SHP77 (cell line): ENCODE data around the gene LRMDA.

Experiments
- DNase-seq, 2 experiments: peaks; one replicate each; lab custom pipeline; 2025; lab: John Stamatoyannopoulos, UW

LRMDA gene

GRCh38 chr10:76201962-76202361 lies 770.5 kb downstream of the LRMDA start:
- DNase-seq = no peak

- DNase-seq = no peak
Observed at GRCh38 chr10:76202777-76203176, 771.4 kb downstream of the LRMDA start.

GRCh38 chr10:76205361-76205760 lies 773.9 kb downstream of the LRMDA start:
- DNase-seq = no peak

- DNase-seq = no peak
Observed at GRCh38 chr10:76206797-76207352, 775.5 kb downstream of the LRMDA start.

- DNase-seq = no peak
Observed at GRCh38 chr10:76209135-76209534, 777.7 kb downstream of the LRMDA start.

GRCh38 chr10:76210211-76210610 lies 778.8 kb downstream of the LRMDA start:
- no peak for DNase-seq

GRCh38 chr10:76211691-76212090 lies 780.3 kb downstream of the LRMDA start:
- DNase-seq = no peak

- no peak for DNase-seq
Observed at GRCh38 chr10:76213876-76214275, 782.5 kb downstream of the LRMDA start.

GRCh38 chr10:76218035-76218434 lies 786.6 kb downstream of the LRMDA start:
- DNase-seq = no peak

- no peak for DNase-seq
Observed at GRCh38 chr10:76229341-76229740, 797.9 kb downstream of the LRMDA start.

- DNase-seq = no peak
Observed at GRCh38 chr10:76230921-76231285, 799.5 kb downstream of the LRMDA start.

- no peak for DNase-seq
Observed at GRCh38 chr10:76231286-76231934, 800.0 kb downstream of the LRMDA start.

GRCh38 chr10:76234499-76235226 lies 803.2 kb downstream of the LRMDA start:
- no peak for DNase-seq

- no peak for DNase-seq
Observed at GRCh38 chr10:76236356-76236755, 804.9 kb downstream of the LRMDA start.

GRCh38 chr10:76242956-76243355 lies 811.5 kb downstream of the LRMDA start:
- no peak for DNase-seq

GRCh38 chr10:76244061-76244686 lies 812.8 kb downstream of the LRMDA start:
- no peak for DNase-seq

GRCh38 chr10:76245951-76246495 lies 814.6 kb downstream of the LRMDA start:
- DNase-seq = no peak

GRCh38 chr10:76248649-76249200 lies 817.3 kb downstream of the LRMDA start:
- DNase-seq = no peak

GRCh38 chr10:76251841-76252671 lies 820.6 kb downstream of the LRMDA start:
- DNase-seq = peak; percentile 74

GRCh38 chr10:76252733-76253132 lies 821.3 kb downstream of the LRMDA start:
- DNase-seq = peak in 1 of 2 experiments; percentile 10

- DNase-seq = no peak
Observed at GRCh38 chr10:76255241-76255640, 823.8 kb downstream of the LRMDA start.
